Neutrophil (primary cell): ENCODE measurements around the gene KRTAP5-8.

Experiments
- H3K27ac ChIP-seq: fragments of 200-600 bp; sonication (generic); 2 replicates; pipeline ENCODE4 v1.5.1; 2016; ENCODE audit warnings: mild to moderate bottlenecking, moderate library complexity
- H3K27me3 ChIP-seq: fragments of 200-600 bp; sonication (generic); 2 replicates; pipeline ENCODE4 v1.6.0; 2016; ENCODE audit warnings: mild to moderate bottlenecking
- H3K36me3 ChIP-seq: fragments of 200-600 bp; sonication (generic); 2 replicates; pipeline ENCODE4 v1.5.1; 2017
- H3K4me1 ChIP-seq, 2 experiments: fragments of 200-600 bp in 1 of 2; sonication (generic) in 1 of 2; 1 replicate in 1 of 2; 2 replicates in 1 of 2; pipeline versions ENCODE4 v1.5.1 to v1.6.1; 2013 to 2016; ENCODE audit warnings: low read depth in 1 of 2, low read length in 1 of 2, mild to moderate bottlenecking in 1 of 2, moderate library complexity in 1 of 2; ENCODE audit not compliant: control insufficient read depth in 1 of 2, insufficient read depth in 1 of 2
- H3K4me3 ChIP-seq, 2 experiments: fragments of 200-600 bp in 1 of 2; sonication (generic) in 1 of 2; 1 replicate in 1 of 2; 2 replicates in 1 of 2; pipeline ENCODE4 v1.5.1; 2013 to 2016; ENCODE audit warnings: low read depth in 1 of 2, low read length in 1 of 2, mild to moderate bottlenecking in 1 of 2, moderate library complexity in 1 of 2
- H3K9me3 ChIP-seq: fragments of 200-600 bp; sonication (generic); 2 replicates; pipeline ENCODE4 v1.5.1; 2016
- CTCF ChIP-seq: fragments of 200-600 bp; sonication (generic); IDR thresholded peaks from 2 replicates; pipeline ENCODE4 v1.5.1; 2016; ENCODE audit warnings: antibody characterized with exemption

The KRTAP5-8 gene

GRCh38 chr11:71551711-71552110, 13.9 kb downstream of the KRTAP5-8 start:
- Histone ChIP-seq H3K36me3 (no peaks in the 10 kb centered on the region), H3K9me3 (no peaks in the 10 kb centered on the region), H3K27me3 (no peaks in the 10 kb centered on the region), H3K4me3 (no peak overlapping the region), H3K27ac (no peak overlapping the region), H3K4me1 (no peaks in the 10 kb centered on the region)
- no peak for TF ChIP-seq CTCF

- no peaks in the 10 kb centered on the region for H3K9me3 ChIP-seq
- TF ChIP-seq CTCF = no peak
Observed at GRCh38 chr11:71554996-71555395, 17.2 kb downstream of the KRTAP5-8 start.

GRCh38 chr11:71555508-71555907, 17.7 kb downstream of the KRTAP5-8 start:
- Histone ChIP-seq H3K4me1 (no peaks in the 10 kb centered on the region), H3K9me3 (no peaks in the 10 kb centered on the region), H3K27ac (no peak overlapping the region), H3K36me3 (no peaks in the 10 kb centered on the region), H3K4me3 (no peak overlapping the region), H3K27me3 (no peaks in the 10 kb centered on the region)
- TF ChIP-seq CTCF = no peak

More at GRCh38 chr11:71554996-71555395, 17.2 kb downstream of the KRTAP5-8 start:
- H3K27me3 ChIP-seq = no peaks in the 10 kb centered on the region
- H3K27ac ChIP-seq = no peak overlapping the region
- H3K4me3 ChIP-seq = no peak overlapping the region
- no peaks in the 10 kb centered on the region for H3K4me1 ChIP-seq
- H3K36me3 ChIP-seq = no peaks in the 10 kb centered on the region

- Histone ChIP-seq H3K9me3 (no peaks in the 10 kb centered on the region), H3K27ac (no peak overlapping the region), H3K4me3 (no peak overlapping the region), H3K27me3 (no peaks in the 10 kb centered on the region), H3K36me3 (no peaks in the 10 kb centered on the region), H3K4me1 (no peaks in the 10 kb centered on the region)
- TF ChIP-seq CTCF = no peak
Observed at GRCh38 chr11:71556018-71556417, 18.2 kb downstream of the KRTAP5-8 start.

- Histone ChIP-seq H3K27ac (no peak overlapping the region), H3K4me3 (no peak overlapping the region), H3K36me3 (no peaks in the 10 kb centered on the region), H3K9me3 (no peaks in the 10 kb centered on the region), H3K4me1 (no peaks in the 10 kb centered on the region), H3K27me3 (no peaks in the 10 kb centered on the region)
- no peak for TF ChIP-seq CTCF
Observed at GRCh38 chr11:71557257-71557656, 19.4 kb downstream of the KRTAP5-8 start.

- Histone ChIP-seq H3K27me3 (peaks cover 16% of the 10 kb centered on the region), H3K27ac (no peak overlapping the region), H3K36me3 (no peaks in the 10 kb centered on the region), H3K9me3 (no peaks in the 10 kb centered on the region), H3K4me1 (no peaks in the 10 kb centered on the region), H3K4me3 (no peak overlapping the region)
- no peak for TF ChIP-seq CTCF
Observed at GRCh38 chr11:71558996-71559395, 21.2 kb downstream of the KRTAP5-8 start.
